Liver (tissue), 9 donors: Measurements from ENCODE around the gene C10orf143. TPM values are rescaled to one million over a fixed set of nuclear protein-coding genes. Genes with fewer than 3 reads are reported as not detected.

ENCODE experiments used
- DNase-seq: peaks from one replicate; pipeline ENCODE4 v3.0.0-alpha.2; 2017; ENCODE audit warnings: low spot score
- H3K27ac ChIP-seq, 2 donors: one replicate each; pipeline ENCODE4 v1.7.0; 2013; ENCODE audit warnings: inconsistent platforms in 2 of 2, low read length in 2 of 2, control low read depth in 1 of 2, low read depth in 1 of 2, mild to moderate bottlenecking in 1 of 2
- H3K27me3 ChIP-seq, 4 donors: one replicate each; pipeline versions ENCODE4 v1.6.1 to v1.7.0; 2013; ENCODE audit warnings: low read length in 3 of 4, inconsistent platforms in 1 of 4, mild to moderate bottlenecking in 1 of 4, moderate library complexity in 1 of 4; ENCODE audit not compliant: control insufficient read depth in 4 of 4, insufficient read depth in 4 of 4
- H3K36me3 ChIP-seq, 4 donors: one replicate each; pipeline versions ENCODE4 v1.6.1 to v1.7.0; 2013; ENCODE audit warnings: low read length in 3 of 4, mild to moderate bottlenecking in 3 of 4, low read depth in 1 of 4, moderate library complexity in 1 of 4; ENCODE audit not compliant: control insufficient read depth in 4 of 4, insufficient read depth in 3 of 4
- H3K4me1 ChIP-seq, 4 donors: one replicate each; pipeline versions ENCODE4 v1.6.1 to v1.7.0; 2013; ENCODE audit warnings: low read length in 3 of 4, mild to moderate bottlenecking in 3 of 4, moderate library complexity in 1 of 4; ENCODE audit not compliant: control insufficient read depth in 4 of 4, insufficient read depth in 4 of 4
- H3K4me3 ChIP-seq, 3 donors: one replicate each; pipeline versions ENCODE4 v1.6.1 to v1.7.0; 2013; ENCODE audit warnings: low read length in 3 of 3, control low read depth in 1 of 3, low read depth in 1 of 3, mild to moderate bottlenecking in 1 of 3
- H3K9ac ChIP-seq, 2 donors: one replicate each; pipeline ENCODE4 v1.7.0; 2013; ENCODE audit warnings: low read length in 2 of 2, mild to moderate bottlenecking in 2 of 2, moderate library complexity in 2 of 2, control low read depth in 1 of 2, low read depth in 1 of 2
- H3K9me3 ChIP-seq, 4 donors: one replicate each; pipeline versions ENCODE4 v1.6.1 to v1.7.0; 2013; ENCODE audit warnings: low read length in 3 of 4; ENCODE audit not compliant: control insufficient read depth in 4 of 4
- EGR1 ChIP-seq, 2 donors: IDR thresholded peaks; 2 replicates each; pipeline ENCODE4 v1.6.1; 2016 to 2018; ENCODE audit warnings: antibody characterized with exemption in 2 of 2, low read depth in 2 of 2
- FOXA1 ChIP-seq: IDR thresholded peaks from 2 replicates; pipeline ENCODE4 v1.6.1; 2016; ENCODE audit warnings: antibody characterized with exemption
- FOXA2 ChIP-seq: IDR thresholded peaks from 2 replicates; pipeline ENCODE4 v1.6.1; 2016; ENCODE audit warnings: antibody characterized with exemption
- GABPA ChIP-seq, 2 donors: IDR thresholded peaks in 1 of 2; conservative IDR thresholded peaks in 1 of 2; 2 replicates each; pipeline ENCODE4 v1.6.1; 2016; ENCODE audit warnings: antibody characterized with exemption in 2 of 2, mild to moderate bottlenecking in 1 of 2, moderate library complexity in 1 of 2
- HNF4A ChIP-seq, 2 donors: conservative IDR thresholded peaks; 2 replicates each; pipeline ENCODE4 v1.6.1; 2016; ENCODE audit warnings: antibody characterized with exemption in 2 of 2, mild to moderate bottlenecking in 2 of 2
- HNF4G ChIP-seq: IDR thresholded peaks from 2 replicates; pipeline ENCODE4 v1.6.1; 2016; ENCODE audit warnings: antibody characterized with exemption
- JUND ChIP-seq, 2 donors: IDR thresholded peaks; 2 replicates each; pipeline ENCODE4 v1.6.1; 2016; ENCODE audit warnings: antibody characterized with exemption in 2 of 2
- NR2F2 ChIP-seq: IDR thresholded peaks from 2 replicates; pipeline ENCODE4 v1.6.1; 2016; ENCODE audit warnings: antibody characterized with exemption
- RAD21 ChIP-seq, 2 donors: IDR thresholded peaks; 2 replicates each; pipeline ENCODE4 v1.6.1; 2016; ENCODE audit warnings: antibody characterized with exemption in 2 of 2, mild to moderate bottlenecking in 2 of 2
- SP1 ChIP-seq: IDR thresholded peaks from 2 replicates; pipeline ENCODE4 v1.6.1; 2018; ENCODE audit warnings: antibody characterized with exemption, mild to moderate bottlenecking
- TAF1 ChIP-seq: conservative IDR thresholded peaks from 2 replicates; pipeline ENCODE4 v1.6.1; 2016; ENCODE audit warnings: antibody characterized with exemption, mild to moderate bottlenecking
- YY1 ChIP-seq: IDR thresholded peaks from 2 replicates; pipeline ENCODE4 v1.6.1; 2016; ENCODE audit warnings: antibody characterized with exemption, mild to moderate bottlenecking
- WGBS: extraction: QIAGEN DNeasy Blood & Tissue Kit; methylation state at CpG from one replicate; pipeline ENCODE4 v1.1.7; 2013; 5-methylcytosine and 5-hydroxymethylcytosine counted together
- polyA plus RNA-seq, 2 donors: library from polyadenylated mRNA; stranded (reverse) in 1 of 2; unstranded in 1 of 2; fragments of 200-250 nt in 1 of 2; fragments of >200 nt in 1 of 2; fragmentation: Nextera tagmentation in 1 of 2; extraction: Ambion mirVana in 1 of 2; gene quantifications; one replicate each; pipeline versions ENCODE4 v1.2.1 to v1.2.3, GENCODE V29; 2013 to 2015
- total RNA-seq, 2 donors: library from RNA; depleted of rRNA; stranded (reverse); fragments of >200 nt; gene quantifications; one replicate each; pipeline ENCODE4 v1.2.3, GENCODE V29; 2014
- TF ChIP-seq, protein P1 (sequence below): IDR thresholded peaks from 2 replicates; pipeline ENCODE4 v1.6.1; 2016; ENCODE audit warnings: antibody characterized with exemption, mild to moderate bottlenecking
- TF ChIP-seq, protein P2 (sequence below): fragments of 150-350 bp; IDR thresholded peaks from 2 replicates; pipeline ENCODE4 v1.5.1; 2017; ENCODE audit warnings: improper control_type of control experiment, low read depth, low read length; ENCODE audit not compliant: missing input control
- TF ChIP-seq, protein P3 (sequence below): IDR thresholded peaks from 2 replicates; pipeline ENCODE4 v1.6.1; 2016; ENCODE audit warnings: antibody characterized with exemption
- TF ChIP-seq, protein P4 (sequence below): IDR thresholded peaks from 2 replicates; pipeline ENCODE4 v1.6.1; 2016; ENCODE audit warnings: antibody characterized with exemption
- TF ChIP-seq, protein P5 (sequence below): IDR thresholded peaks from 2 replicates; pipeline ENCODE4 v1.6.1; 2016; ENCODE audit warnings: antibody characterized with exemption
- donor health status: healthy.
- donor health status: healthy.
- donor health status: healthy.
- donor health status: healthy.
- donor health status: healthy.

The C10orf143 gene
- total and polyA plus RNA-seq, 4 donors, result 0.14 to 2.7 (median 1.2) TPM

DNA sequence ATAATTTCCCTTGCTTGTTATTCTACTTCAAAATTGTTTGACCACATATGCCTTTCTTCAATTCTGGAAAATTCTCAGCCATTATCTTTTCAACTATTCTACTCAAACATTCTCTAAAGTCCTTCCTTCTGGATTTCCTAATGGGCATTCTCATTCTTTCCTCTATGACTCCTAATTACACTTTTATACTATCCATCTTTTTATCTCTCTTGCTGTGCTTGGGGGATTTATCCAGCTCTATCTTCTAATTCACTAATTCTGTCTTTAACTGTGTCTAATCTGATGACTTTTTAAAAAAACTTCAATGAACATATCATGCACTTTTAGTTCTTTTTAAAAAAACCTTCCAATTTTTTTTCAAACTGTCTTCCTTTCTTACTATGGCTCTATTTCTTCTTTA, 38.4 kb downstream of the C10orf143 start:
- Histone ChIP-seq H3K36me3 (peaks cover 0 to 2% (median 0%) of the 10 kb centered on the region in 4 donors), H3K9me3 (no peaks in the 10 kb centered on the region), H3K27me3 (no peaks in the 10 kb centered on the region), H3K4me3 (no peak overlapping the region), H3K27ac (no peak overlapping the region), H3K4me1 (no peaks in the 10 kb centered on the region), H3K9ac (no peak overlapping the region)
- no peak for DNase-seq
- TF ChIP-seq YY1, result no peak
- TF ChIP-seq SP1, result no peak
- no peak for TF ChIP-seq JUND (IDR thresholded peaks at IDR 0.05)
- no peak for TF ChIP-seq RAD21 (IDR thresholded peaks at IDR 0.05)
- TF ChIP-seq, protein P1, sequence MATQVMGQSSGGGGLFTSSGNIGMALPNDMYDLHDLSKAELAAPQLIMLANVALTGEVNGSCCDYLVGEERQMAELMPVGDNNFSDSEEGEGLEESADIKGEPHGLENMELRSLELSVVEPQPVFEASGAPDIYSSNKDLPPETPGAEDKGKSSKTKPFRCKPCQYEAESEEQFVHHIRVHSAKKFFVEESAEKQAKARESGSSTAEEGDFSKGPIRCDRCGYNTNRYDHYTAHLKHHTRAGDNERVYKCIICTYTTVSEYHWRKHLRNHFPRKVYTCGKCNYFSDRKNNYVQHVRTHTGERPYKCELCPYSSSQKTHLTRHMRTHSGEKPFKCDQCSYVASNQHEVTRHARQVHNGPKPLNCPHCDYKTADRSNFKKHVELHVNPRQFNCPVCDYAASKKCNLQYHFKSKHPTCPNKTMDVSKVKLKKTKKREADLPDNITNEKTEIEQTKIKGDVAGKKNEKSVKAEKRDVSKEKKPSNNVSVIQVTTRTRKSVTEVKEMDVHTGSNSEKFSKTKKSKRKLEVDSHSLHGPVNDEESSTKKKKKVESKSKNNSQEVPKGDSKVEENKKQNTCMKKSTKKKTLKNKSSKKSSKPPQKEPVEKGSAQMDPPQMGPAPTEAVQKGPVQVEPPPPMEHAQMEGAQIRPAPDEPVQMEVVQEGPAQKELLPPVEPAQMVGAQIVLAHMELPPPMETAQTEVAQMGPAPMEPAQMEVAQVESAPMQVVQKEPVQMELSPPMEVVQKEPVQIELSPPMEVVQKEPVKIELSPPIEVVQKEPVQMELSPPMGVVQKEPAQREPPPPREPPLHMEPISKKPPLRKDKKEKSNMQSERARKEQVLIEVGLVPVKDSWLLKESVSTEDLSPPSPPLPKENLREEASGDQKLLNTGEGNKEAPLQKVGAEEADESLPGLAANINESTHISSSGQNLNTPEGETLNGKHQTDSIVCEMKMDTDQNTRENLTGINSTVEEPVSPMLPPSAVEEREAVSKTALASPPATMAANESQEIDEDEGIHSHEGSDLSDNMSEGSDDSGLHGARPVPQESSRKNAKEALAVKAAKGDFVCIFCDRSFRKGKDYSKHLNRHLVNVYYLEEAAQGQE, result no peak

DNA sequence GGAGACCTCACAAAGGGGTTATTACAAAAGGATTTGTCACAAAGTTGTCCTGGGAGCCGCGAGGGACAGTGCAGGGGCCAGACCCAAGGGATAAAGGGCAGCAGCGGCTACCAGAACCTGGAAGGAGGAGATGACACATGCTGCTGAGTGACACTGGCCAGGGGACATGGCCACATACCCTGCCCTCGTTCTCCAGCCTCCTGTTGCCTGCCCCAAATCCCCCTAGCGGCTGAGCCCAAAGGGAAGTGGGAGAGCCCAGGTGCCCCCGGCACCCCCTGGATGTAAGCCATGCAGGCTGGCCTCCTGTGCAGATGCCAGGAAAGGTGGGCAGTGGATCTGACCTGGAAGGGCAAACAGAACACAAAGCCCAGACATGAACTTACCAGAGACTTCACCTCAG, 42.7 kb downstream of the C10orf143 start:
- no peaks in the 10 kb centered on the region for H3K27me3 ChIP-seq
- no peaks in the 10 kb centered on the region for H3K9me3 ChIP-seq
- TF ChIP-seq FOXA2, result no peak
- no peak for TF ChIP-seq JUND (IDR thresholded peaks at IDR 0.05)
- no peak for TF ChIP-seq TAF1
- TF ChIP-seq HNF4A (conservative IDR thresholded peaks at IDR 0.05), result no peak
- TF ChIP-seq GABPA (IDR thresholded peaks at IDR 0.05 in 1 of 2, conservative IDR thresholded peaks at IDR 0.05 in 1 of 2), result no peak
- TF ChIP-seq, protein P2, sequence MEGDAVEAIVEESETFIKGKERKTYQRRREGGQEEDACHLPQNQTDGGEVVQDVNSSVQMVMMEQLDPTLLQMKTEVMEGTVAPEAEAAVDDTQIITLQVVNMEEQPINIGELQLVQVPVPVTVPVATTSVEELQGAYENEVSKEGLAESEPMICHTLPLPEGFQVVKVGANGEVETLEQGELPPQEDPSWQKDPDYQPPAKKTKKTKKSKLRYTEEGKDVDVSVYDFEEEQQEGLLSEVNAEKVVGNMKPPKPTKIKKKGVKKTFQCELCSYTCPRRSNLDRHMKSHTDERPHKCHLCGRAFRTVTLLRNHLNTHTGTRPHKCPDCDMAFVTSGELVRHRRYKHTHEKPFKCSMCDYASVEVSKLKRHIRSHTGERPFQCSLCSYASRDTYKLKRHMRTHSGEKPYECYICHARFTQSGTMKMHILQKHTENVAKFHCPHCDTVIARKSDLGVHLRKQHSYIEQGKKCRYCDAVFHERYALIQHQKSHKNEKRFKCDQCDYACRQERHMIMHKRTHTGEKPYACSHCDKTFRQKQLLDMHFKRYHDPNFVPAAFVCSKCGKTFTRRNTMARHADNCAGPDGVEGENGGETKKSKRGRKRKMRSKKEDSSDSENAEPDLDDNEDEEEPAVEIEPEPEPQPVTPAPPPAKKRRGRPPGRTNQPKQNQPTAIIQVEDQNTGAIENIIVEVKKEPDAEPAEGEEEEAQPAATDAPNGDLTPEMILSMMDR, result no peak
- TF ChIP-seq SP1, result no peak
- TF ChIP-seq NR2F2, result no peak
- TF ChIP-seq, protein P3, sequence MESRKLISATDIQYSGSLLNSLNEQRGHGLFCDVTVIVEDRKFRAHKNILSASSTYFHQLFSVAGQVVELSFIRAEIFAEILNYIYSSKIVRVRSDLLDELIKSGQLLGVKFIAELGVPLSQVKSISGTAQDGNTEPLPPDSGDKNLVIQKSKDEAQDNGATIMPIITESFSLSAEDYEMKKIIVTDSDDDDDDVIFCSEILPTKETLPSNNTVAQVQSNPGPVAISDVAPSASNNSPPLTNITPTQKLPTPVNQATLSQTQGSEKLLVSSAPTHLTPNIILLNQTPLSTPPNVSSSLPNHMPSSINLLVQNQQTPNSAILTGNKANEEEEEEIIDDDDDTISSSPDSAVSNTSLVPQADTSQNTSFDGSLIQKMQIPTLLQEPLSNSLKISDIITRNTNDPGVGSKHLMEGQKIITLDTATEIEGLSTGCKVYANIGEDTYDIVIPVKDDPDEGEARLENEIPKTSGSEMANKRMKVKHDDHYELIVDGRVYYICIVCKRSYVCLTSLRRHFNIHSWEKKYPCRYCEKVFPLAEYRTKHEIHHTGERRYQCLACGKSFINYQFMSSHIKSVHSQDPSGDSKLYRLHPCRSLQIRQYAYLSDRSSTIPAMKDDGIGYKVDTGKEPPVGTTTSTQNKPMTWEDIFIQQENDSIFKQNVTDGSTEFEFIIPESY, result no peak
- TF ChIP-seq, protein P1, result no peak
- no peak for TF ChIP-seq EGR1 (IDR thresholded peaks at IDR 0.05; ENCODE audit: low read depth in 2 of 2)
- TF ChIP-seq FOXA1, result no peak
- TF ChIP-seq RAD21 (IDR thresholded peaks at IDR 0.05), result no peak
- TF ChIP-seq YY1, result no peak
- TF ChIP-seq, protein P4, sequence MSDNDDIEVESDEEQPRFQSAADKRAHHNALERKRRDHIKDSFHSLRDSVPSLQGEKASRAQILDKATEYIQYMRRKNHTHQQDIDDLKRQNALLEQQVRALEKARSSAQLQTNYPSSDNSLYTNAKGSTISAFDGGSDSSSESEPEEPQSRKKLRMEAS, result no peak
- TF ChIP-seq, protein P5, sequence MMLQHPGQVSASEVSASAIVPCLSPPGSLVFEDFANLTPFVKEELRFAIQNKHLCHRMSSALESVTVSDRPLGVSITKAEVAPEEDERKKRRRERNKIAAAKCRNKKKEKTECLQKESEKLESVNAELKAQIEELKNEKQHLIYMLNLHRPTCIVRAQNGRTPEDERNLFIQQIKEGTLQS, result no peak
- TF ChIP-seq HNF4G, result no peak
- DNase-seq, result no peak
- WGBS, result 94% methylated on average over 6 of the region's 6 CpGs
- H3K4me3 ChIP-seq, result no peak overlapping the region
- no peak overlapping the region for H3K27ac ChIP-seq
- H3K9ac ChIP-seq, result no peak overlapping the region
- no peaks in the 10 kb centered on the region for H3K4me1 ChIP-seq
- H3K36me3 ChIP-seq, result no peaks in the 10 kb centered on the region
